Stomach (tissue), 9 donors: ENCODE data around the gene RPL36AL. TPM values are rescaled to one million over a fixed set of nuclear protein-coding genes. Genes with fewer than 3 reads are reported as not detected.
A peak's percentile ranks its signal among the peaks of the same experiment; 100 is the strongest.

Source experiments
- DNase-seq, 2 donors: peaks; one replicate each; pipeline versions ENCODE4 v3.0.0 to v3.0.0-alpha.2; 2013 to 2019
- H3K27ac ChIP-seq, 5 donors: fragments of 200-600 bp in 4 of 5; sonication (generic) in 4 of 5; one replicate each; pipeline ENCODE4 v1.5.1; 2013 to 2019; ENCODE audit warnings: mild to moderate bottlenecking in 1 of 5, moderate library complexity in 1 of 5
- H3K27me3 ChIP-seq, 3 donors: fragments of 200-600 bp; sonication (generic); one replicate each; pipeline ENCODE4 v1.5.1; 2017 to 2019; ENCODE audit warnings: mixed run types in 1 of 3
- H3K36me3 ChIP-seq, 4 donors: fragments of 200-600 bp; sonication (generic); 1 replicate in 3 of 4; 2 replicates in 1 of 4; pipeline ENCODE4 v1.5.1; 2016 to 2019
- H3K4me1 ChIP-seq, 4 donors: fragments of 200-600 bp; sonication (generic); one replicate each; pipeline ENCODE4 v1.5.1; 2016 to 2019
- H3K4me3 ChIP-seq, 4 donors: fragments of 200-600 bp; sonication (generic) in 3 of 4; one replicate each; pipeline ENCODE4 v1.5.1; 2016 to 2019; ENCODE audit warnings: mild to moderate bottlenecking in 1 of 4
- H3K9me3 ChIP-seq, 4 donors: fragments of 200-600 bp; sonication (generic); one replicate each; pipeline ENCODE4 v1.5.1; 2016 to 2019
- EP300 ChIP-seq: sonication (generic); formaldehyde crosslinking; IDR thresholded peaks from one replicate; pipeline ENCODE4 v1.6.1; 2017; ENCODE audit warnings: antibody characterized with exemption
- POLR2A ChIP-seq, 4 donors: fragments of 450-650 bp; IDR thresholded peaks; one replicate each; pipeline ENCODE4 v1.6.1; 2016; ENCODE audit warnings: antibody characterized with exemption in 4 of 4, control low read depth in 2 of 4, mild to moderate bottlenecking in 1 of 4, moderate library complexity in 1 of 4
- POLR2AphosphoS5 ChIP-seq, 3 donors: sonication (generic); formaldehyde crosslinking; IDR thresholded peaks; one replicate each; pipeline ENCODE4 v1.6.1; 2016; ENCODE audit warnings: antibody characterized with exemption in 3 of 3
- WGBS, 5 donors: extraction: QIAGEN DNeasy Blood & Tissue Kit in 3 of 5; methylation state at CpG; one replicate each; pipeline versions ENCODE4 v1.1.5 to v1.1.7; 2013 to 2018; 5-methylcytosine and 5-hydroxymethylcytosine counted together
- intact Hi-C: fragments of 100-400 bp; cut with DNase I; formaldehyde crosslinking; loops from one replicate; pipeline ENCODE4 v1.15.1; 2023; ENCODE audit warnings: low total_unique reads
- polyA plus RNA-seq, 3 donors: library from polyadenylated mRNA; stranded (reverse); fragments of 200-250 nt; gene quantifications; one replicate each; pipeline ENCODE4 v1.2.3, GENCODE V29; 2013
- total RNA-seq, 5 donors: library from RNA; depleted of rRNA; stranded (reverse); fragments of >200 nt; gene quantifications; one replicate each; pipeline versions ENCODE4 v1.1.0 to v1.2.3, GENCODE V29; 2014 to 2016
- TF ChIP-seq, protein P1 (sequence below), 7 experiments: fragments of 450-650 bp in 4 of 7; fragments of 200-600 bp in 3 of 7; sonication (generic) in 3 of 7; IDR thresholded peaks; one replicate each; pipeline ENCODE4 v1.5.1; 2016 to 2019; ENCODE audit warnings: antibody characterized with exemption in 7 of 7, control low read depth in 2 of 7, mild to moderate bottlenecking in 1 of 7
- donor health status: healthy with polysubstance abuse.
- donor health status: Bipolar disorder and iron deficiency.
- donor health status: healthy.

RPL36AL gene
- total and polyA plus RNA-seq, 8 donors: 72.4 to 989 (median 195) TPM

DNA sequence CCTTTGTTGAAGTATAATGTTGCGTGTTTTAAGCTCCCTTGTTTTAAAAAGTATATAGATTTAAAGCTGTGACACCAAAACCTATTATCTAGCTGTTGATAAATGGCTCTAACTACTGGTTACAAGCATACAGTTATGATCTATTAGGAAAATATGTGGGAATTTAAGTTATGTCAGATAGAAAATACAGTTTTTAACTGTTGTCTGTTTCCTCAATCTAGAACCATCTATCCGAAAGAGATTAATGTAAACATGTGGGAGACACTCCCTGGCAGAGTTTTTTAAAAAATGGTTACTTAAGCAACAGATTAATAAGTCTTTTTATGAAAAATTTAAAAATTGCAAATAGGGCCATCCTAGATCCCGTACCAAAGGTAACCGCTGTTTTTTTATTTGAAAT lies 8.2 kb downstream of the RPL36AL start:
- H3K27me3 ChIP-seq: no peaks in the 10 kb centered on the region
- H3K36me3 ChIP-seq: peaks cover 0 to 16% (median 13%) of the 10 kb centered on the region in 4 donors
- intact Hi-C loops: no loop called here
- TF ChIP-seq, protein P1, sequence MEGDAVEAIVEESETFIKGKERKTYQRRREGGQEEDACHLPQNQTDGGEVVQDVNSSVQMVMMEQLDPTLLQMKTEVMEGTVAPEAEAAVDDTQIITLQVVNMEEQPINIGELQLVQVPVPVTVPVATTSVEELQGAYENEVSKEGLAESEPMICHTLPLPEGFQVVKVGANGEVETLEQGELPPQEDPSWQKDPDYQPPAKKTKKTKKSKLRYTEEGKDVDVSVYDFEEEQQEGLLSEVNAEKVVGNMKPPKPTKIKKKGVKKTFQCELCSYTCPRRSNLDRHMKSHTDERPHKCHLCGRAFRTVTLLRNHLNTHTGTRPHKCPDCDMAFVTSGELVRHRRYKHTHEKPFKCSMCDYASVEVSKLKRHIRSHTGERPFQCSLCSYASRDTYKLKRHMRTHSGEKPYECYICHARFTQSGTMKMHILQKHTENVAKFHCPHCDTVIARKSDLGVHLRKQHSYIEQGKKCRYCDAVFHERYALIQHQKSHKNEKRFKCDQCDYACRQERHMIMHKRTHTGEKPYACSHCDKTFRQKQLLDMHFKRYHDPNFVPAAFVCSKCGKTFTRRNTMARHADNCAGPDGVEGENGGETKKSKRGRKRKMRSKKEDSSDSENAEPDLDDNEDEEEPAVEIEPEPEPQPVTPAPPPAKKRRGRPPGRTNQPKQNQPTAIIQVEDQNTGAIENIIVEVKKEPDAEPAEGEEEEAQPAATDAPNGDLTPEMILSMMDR (IDR thresholded peaks at IDR 0.05): no peak
- TF ChIP-seq POLR2AphosphoS5 (IDR thresholded peaks at IDR 0.05): no peak
- TF ChIP-seq POLR2A (IDR thresholded peaks at IDR 0.05): no peak
- TF ChIP-seq EP300: no peak
- no peak overlapping the region for H3K27ac ChIP-seq
- H3K4me3 ChIP-seq: no peak overlapping the region
- 89 to 93% (median 91%) methylated on average over 4 of the region's 4 CpGs for WGBS, 5 donors
- no peaks in the 10 kb centered on the region for H3K9me3 ChIP-seq
- peaks cover 0 to 3% (median 2%) of the 10 kb centered on the region in 4 donors for H3K4me1 ChIP-seq
- DNase-seq: no peak

DNA sequence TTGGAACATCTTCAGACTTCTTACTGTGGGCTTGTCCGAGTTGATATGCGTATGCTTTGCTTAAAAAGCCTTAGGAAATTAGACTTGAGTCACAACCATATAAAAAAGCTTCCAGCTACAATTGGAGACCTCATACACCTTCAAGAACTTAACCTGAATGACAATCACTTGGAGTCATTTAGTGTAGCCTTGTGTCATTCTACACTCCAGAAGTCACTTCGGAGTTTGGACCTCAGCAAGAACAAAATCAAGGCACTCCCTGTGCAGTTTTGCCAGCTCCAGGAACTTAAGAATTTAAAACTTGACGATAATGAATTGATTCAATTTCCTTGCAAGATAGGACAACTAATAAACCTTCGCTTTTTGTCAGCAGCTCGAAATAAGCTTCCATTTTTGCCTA lies 12.8 kb downstream of the RPL36AL start:
- Histone ChIP-seq H3K27me3 (no peaks in the 10 kb centered on the region), H3K27ac (no peak overlapping the region), H3K4me3 (no peak overlapping the region), H3K4me1 (no peaks in the 10 kb centered on the region), H3K9me3 (no peaks in the 10 kb centered on the region), H3K36me3 (peaks cover 1 to 35% (median 22%) of the 10 kb centered on the region in 4 donors)
- intact Hi-C loops: no loop called here
- no peak for DNase-seq
- WGBS, 5 donors: 86 to 97% (median 93%) methylated on average over 6 of the region's 6 CpGs
- TF ChIP-seq POLR2A (IDR thresholded peaks at IDR 0.05) (no peak), POLR2AphosphoS5 (IDR thresholded peaks at IDR 0.05) (no peak)
- TF ChIP-seq, protein P1 (IDR thresholded peaks at IDR 0.05): no peak

DNA sequence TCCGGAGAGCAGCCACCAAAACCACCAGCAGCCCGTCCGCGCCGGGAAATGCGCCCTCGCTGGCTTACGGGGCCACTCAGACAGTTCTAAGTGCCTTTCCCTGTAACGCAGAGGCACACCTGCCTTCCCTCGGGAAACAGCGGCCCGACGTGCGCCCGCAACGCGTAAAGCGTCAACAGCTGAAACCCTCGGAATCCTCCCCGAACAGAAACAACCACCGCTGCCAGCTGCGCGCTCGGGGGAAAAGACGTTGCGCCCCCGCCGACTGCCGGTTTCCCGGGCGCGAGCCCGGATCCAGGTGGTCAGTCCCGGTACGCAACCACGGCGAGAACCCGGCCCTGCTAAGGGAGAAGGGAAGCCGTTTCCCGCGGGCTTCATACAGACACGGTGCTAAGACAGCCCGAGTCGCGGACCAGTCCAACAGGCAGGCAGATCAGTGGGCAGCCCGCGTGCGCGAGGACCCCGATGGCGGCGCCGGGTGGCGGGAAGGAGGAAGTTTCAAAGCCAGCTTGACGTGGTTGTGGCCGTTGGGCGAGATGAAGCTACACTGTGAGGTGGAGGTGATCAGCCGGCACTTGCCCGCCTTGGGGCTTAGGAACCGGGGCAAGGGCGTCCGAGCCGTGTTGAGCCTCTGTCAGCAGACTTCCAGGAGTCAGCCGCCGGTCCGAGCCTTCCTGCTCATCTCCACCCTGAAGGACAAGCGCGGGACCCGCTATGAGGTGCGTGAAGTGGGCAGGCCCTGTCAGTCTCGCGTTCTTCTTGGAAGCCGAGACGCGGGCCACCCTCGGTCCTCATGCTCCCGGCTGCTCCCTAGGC lies 21.7 kb downstream of the RPL36AL start, which contains the start of gene LRR1:
TSS of gene LRR1 (plus strand) at position 456 of the 816 bp plus-strand sequence. CDS start at position 537, 81 bp downstream.
- Histone ChIP-seq H3K27me3 (no peaks in the 10 kb centered on the region), H3K4me3 (peak within 1 kb of the TSS; percentile 60 to 94 (median 66)), H3K27ac (peak within 1 kb of the TSS; percentile 88 to 97 (median 96)), H3K4me1 (peaks cover 0 to 43% (median 19%) of the 10 kb centered on the region in 4 donors), H3K9me3 (no peaks in the 10 kb centered on the region), H3K36me3 (peaks cover 0 to 11% (median 6%) of the 10 kb centered on the region in 4 donors)
- intact Hi-C loops: no loop called here
- no peak for TF ChIP-seq POLR2A (IDR thresholded peaks at IDR 0.05)
- peak; percentile 16 to 67 (median 57) for TF ChIP-seq POLR2AphosphoS5 (IDR thresholded peaks at IDR 0.05)
- TF ChIP-seq, protein P1 (IDR thresholded peaks at IDR 0.05): peak in 1 of 7 experiments; percentile 14
- peak; percentile 88 to 95 for DNase-seq
- WGBS, 5 donors: 0 to 1% (median 0%) methylated on average over 36 to 77 of the region's 77 CpGs

DNA sequence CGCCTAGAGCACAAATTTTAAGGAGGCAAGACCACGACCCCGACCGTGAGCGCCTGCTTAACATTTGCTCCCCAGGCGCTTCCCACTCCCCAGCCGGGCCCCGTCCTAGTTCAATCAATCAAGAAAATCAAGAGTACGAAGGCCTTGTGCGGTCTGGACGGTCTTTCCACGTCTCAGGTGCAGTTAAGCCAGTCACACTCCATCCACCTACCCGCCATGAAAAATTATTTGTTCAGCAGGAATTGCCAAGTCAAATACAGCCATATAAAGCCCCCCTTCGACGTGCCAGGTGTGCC lies 22.3 kb downstream of the RPL36AL start:
- H3K27ac ChIP-seq: peak overlapping the region; percentile 88 to 97 (median 96)
- intact Hi-C loops: no loop called here
- no peaks in the 10 kb centered on the region for H3K27me3 ChIP-seq
- TF ChIP-seq, protein P1 (IDR thresholded peaks at IDR 0.05): no peak
- TF ChIP-seq EP300 (no peak), POLR2AphosphoS5 (IDR thresholded peaks at IDR 0.05) (no peak), POLR2A (IDR thresholded peaks at IDR 0.05) (no peak)
- peak overlapping the region; percentile 60 to 94 (median 66) for H3K4me3 ChIP-seq
- peaks cover 0 to 10% (median 6%) of the 10 kb centered on the region in 4 donors for H3K36me3 ChIP-seq
- no peaks in the 10 kb centered on the region for H3K9me3 ChIP-seq
- DNase-seq: peak in 1 of 2 donors; percentile 46
- H3K4me1 ChIP-seq: peaks cover 0 to 47% (median 19%) of the 10 kb centered on the region in 4 donors
- 0 to 2% (median 0%) methylated on average over 13 to 15 of the region's 15 CpGs for WGBS, 5 donors
